Mesenchymal stem cell (in vitro differentiated cells and primary cell): Measurements from ENCODE around the gene TIMM13.

Source experiments
- DNase-seq: peaks from one replicate; pipeline ENCODE4 v3.0.0-alpha.2; 2013
- H2AFZ ChIP-seq: one replicate; pipeline ENCODE4 v1.6.1; 2013; ENCODE audit warnings: low read depth, mild to moderate bottlenecking, control low read depth, inconsistent platforms, low read length, moderate library complexity
- H2AK5ac ChIP-seq: 2 replicates; pipeline ENCODE4 v1.6.1; 2013; ENCODE audit warnings: low read length, moderate library complexity, mild to moderate bottlenecking, inconsistent platforms; ENCODE audit not compliant: severe bottlenecking
- H2BK120ac ChIP-seq: one replicate; pipeline ENCODE4 v1.6.1; 2013; ENCODE audit warnings: low read depth, mild to moderate bottlenecking, inconsistent platforms, low read length, moderate library complexity
- H2BK12ac ChIP-seq, 2 experiments: one replicate each; pipeline ENCODE4 v1.6.1; 2013; ENCODE audit warnings: inconsistent platforms in 2 of 2, low read length in 2 of 2, mild to moderate bottlenecking in 2 of 2, moderate library complexity in 2 of 2, control low read depth in 1 of 2
- H2BK15ac ChIP-seq: one replicate; pipeline ENCODE4 v1.6.1; 2013; ENCODE audit warnings: mild to moderate bottlenecking, low read depth, inconsistent platforms; ENCODE audit not compliant: poor library complexity, severe bottlenecking
- H2BK5ac ChIP-seq: 2 replicates; pipeline ENCODE4 v1.6.1; 2013; ENCODE audit warnings: low read depth, mild to moderate bottlenecking, low read length, control low read depth, inconsistent platforms; ENCODE audit not compliant: poor library complexity, severe bottlenecking
- H3K14ac ChIP-seq, 2 experiments: one replicate each; pipeline ENCODE4 v1.6.1; 2013; ENCODE audit warnings: inconsistent platforms in 2 of 2, low read length in 2 of 2, control low read depth in 1 of 2, mild to moderate bottlenecking in 1 of 2, moderate library complexity in 1 of 2
- H3K18ac ChIP-seq, 2 experiments: one replicate each; pipeline ENCODE4 v1.6.1; 2013; ENCODE audit warnings: inconsistent platforms in 2 of 2, low read length in 2 of 2, control low read depth in 1 of 2, low read depth in 1 of 2, mild to moderate bottlenecking in 1 of 2
- H3K23ac ChIP-seq, 2 experiments: one replicate each; pipeline ENCODE4 v1.6.1; 2013; ENCODE audit warnings: inconsistent platforms in 2 of 2, low read length in 2 of 2, mild to moderate bottlenecking in 2 of 2, moderate library complexity in 2 of 2, control low read depth in 1 of 2
- H3K27ac ChIP-seq: 2 replicates; pipeline ENCODE4 v1.5.1; 2013; ENCODE audit warnings: mild to moderate bottlenecking, moderate library complexity, low read length, control low read depth, inconsistent platforms; ENCODE audit not compliant: poor library complexity, severe bottlenecking
- H3K27me3 ChIP-seq, 2 experiments: 2 replicates each; pipeline versions ENCODE4 v1.6.1 to v1.7.0; 2013; ENCODE audit warnings: low read length in 2 of 2, mild to moderate bottlenecking in 2 of 2, moderate library complexity in 2 of 2, control low read depth in 1 of 2, inconsistent platforms in 1 of 2; ENCODE audit not compliant: control insufficient read depth in 1 of 2, insufficient read depth in 1 of 2
- H3K36me3 ChIP-seq, 2 experiments: 2 replicates each; pipeline versions ENCODE4 v1.6.1 to v1.7.0; 2013; ENCODE audit warnings: low read length in 2 of 2, control low read depth in 1 of 2, inconsistent platforms in 1 of 2, low read depth in 1 of 2, mild to moderate bottlenecking in 1 of 2; ENCODE audit not compliant: insufficient read depth in 2 of 2, control insufficient read depth in 1 of 2
- H3K4ac ChIP-seq, 2 experiments: one replicate each; pipeline ENCODE4 v1.6.1; 2013; ENCODE audit warnings: inconsistent platforms in 2 of 2, low read length in 2 of 2, mild to moderate bottlenecking in 2 of 2, moderate library complexity in 2 of 2, control low read depth in 1 of 2, low read depth in 1 of 2
- H3K4me1 ChIP-seq: 2 replicates; pipeline ENCODE4 v1.6.1; 2013; ENCODE audit warnings: low read depth, low read length, control low read depth; ENCODE audit not compliant: control insufficient read depth, insufficient read depth
- H3K4me2 ChIP-seq: 2 replicates; pipeline ENCODE4 v1.6.1; 2013; ENCODE audit warnings: low read length, mild to moderate bottlenecking, inconsistent platforms; ENCODE audit not compliant: poor library complexity, severe bottlenecking
- H3K4me3 ChIP-seq, 2 experiments: 2 replicates each; pipeline versions ENCODE4 v1.5.1 to v1.7.0; 2013; ENCODE audit warnings: low read length in 2 of 2, mild to moderate bottlenecking in 2 of 2, control low read depth in 1 of 2, low read depth in 1 of 2; ENCODE audit not compliant: insufficient read depth in 1 of 2
- H3K79me1 ChIP-seq: replicated peaks from 2 replicates; pipeline ENCODE4 v1.6.1; 2013; ENCODE audit warnings: mild to moderate bottlenecking, control low read depth, low read length, inconsistent platforms; ENCODE audit not compliant: poor library complexity, severe bottlenecking
- H3K9ac ChIP-seq: 2 replicates; pipeline ENCODE4 v1.7.0; 2013; ENCODE audit warnings: mild to moderate bottlenecking, low read length, moderate library complexity
- H3K9me3 ChIP-seq: 2 replicates; pipeline ENCODE4 v1.7.0; 2013; ENCODE audit warnings: mild to moderate bottlenecking, low read length; ENCODE audit not compliant: control insufficient read depth
- H4K8ac ChIP-seq: one replicate; pipeline ENCODE4 v1.6.1; 2013; ENCODE audit warnings: inconsistent platforms, mild to moderate bottlenecking, low read length, moderate library complexity
- H4K91ac ChIP-seq: one replicate; pipeline ENCODE4 v1.6.1; 2013; ENCODE audit warnings: mild to moderate bottlenecking, low read length, inconsistent platforms
- WGBS: methylation state at CpG from one replicate; pipeline ENCODE4 v1.1.7; 2013; ENCODE audit warnings: mixed read lengths; 5-methylcytosine and 5-hydroxymethylcytosine counted together

TIMM13 gene

GRCh38 chr19:2443785-2444182, 16.4 kb upstream of the TIMM13 start:
- Histone ChIP-seq H3K36me3 (peaks cover 24 to 62% of the 10 kb centered on the region in 2 experiments), H2BK5ac (no peak overlapping the region)
- 96% methylated on average over 17 of the region's 17 CpGs for WGBS

DNA sequence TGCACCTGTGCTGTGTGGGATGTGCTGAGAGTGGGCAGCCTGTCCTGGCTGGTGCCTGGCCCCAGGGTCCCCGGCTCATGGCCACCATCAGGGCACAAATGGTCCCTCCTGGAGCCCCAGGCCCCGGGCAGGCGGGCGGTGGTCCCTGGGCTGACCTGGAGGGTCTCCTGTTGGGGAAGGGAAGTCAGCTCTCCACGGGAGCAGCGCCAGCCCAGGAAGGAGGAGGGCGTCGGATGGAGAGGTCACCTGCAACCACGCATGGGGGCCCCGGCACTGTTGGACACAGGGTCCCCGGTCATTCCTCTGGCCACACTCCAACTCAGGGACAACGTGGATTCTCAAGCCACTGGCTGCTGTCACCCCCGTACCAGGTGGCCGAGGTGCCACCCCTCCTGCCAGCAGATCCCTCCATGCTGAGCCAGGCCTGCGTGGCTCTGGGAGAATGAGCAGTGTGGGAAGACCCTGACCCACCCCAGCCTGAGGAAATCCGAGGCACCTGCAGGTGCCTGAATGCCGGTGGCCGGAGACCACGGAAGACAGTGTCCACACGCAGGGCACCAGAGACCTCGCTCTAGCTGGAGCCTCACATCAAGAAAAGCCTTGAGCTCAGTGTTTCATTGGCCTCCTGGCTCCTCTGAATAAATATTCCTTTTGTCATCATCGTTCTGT, 15.9 kb upstream of the TIMM13 start:
- 95% methylated on average over 22 of the region's 22 CpGs for WGBS
- no peaks in the 10 kb centered on the region for H3K27me3 ChIP-seq
- no peak overlapping the region for H2BK5ac ChIP-seq
- H4K91ac ChIP-seq, result peak overlapping the region; percentile 18
- H3K4me1 ChIP-seq, result peaks cover 6% of the 10 kb centered on the region
- no peak overlapping the region for H2BK12ac ChIP-seq
- H3K9ac ChIP-seq, result no peak overlapping the region
- no peak overlapping the region for H3K14ac ChIP-seq
- no peak for DNase-seq
- H2BK15ac ChIP-seq, result no peak overlapping the region
- no peak overlapping the region for H3K4ac ChIP-seq
- H3K36me3 ChIP-seq, result peaks cover 26 to 64% of the 10 kb centered on the region in 2 experiments
- no peak overlapping the region for H3K4me2 ChIP-seq
- no peak overlapping the region for H3K27ac ChIP-seq
- no peaks in the 10 kb centered on the region for H3K9me3 ChIP-seq
- no peak overlapping the region for H3K23ac ChIP-seq
- no peak overlapping the region for H2AK5ac ChIP-seq
- peaks cover 43% of the 10 kb centered on the region for H3K79me1 ChIP-seq
- no peak overlapping the region for H3K18ac ChIP-seq
- no peak overlapping the region for H4K8ac ChIP-seq
- no peak overlapping the region for H2AFZ ChIP-seq
- H3K4me3 ChIP-seq, result no peak overlapping the region
- no peak overlapping the region for H2BK120ac ChIP-seq

More at GRCh38 chr19:2443785-2444182, 16.4 kb upstream of the TIMM13 start:
- H4K91ac ChIP-seq, result no peak overlapping the region
- H3K4me2 ChIP-seq, result no peak overlapping the region
- no peak overlapping the region for H3K18ac ChIP-seq
- no peak overlapping the region for H3K4me3 ChIP-seq
- no peak overlapping the region for H3K4ac ChIP-seq
- no peak overlapping the region for H3K23ac ChIP-seq
- no peak overlapping the region for H2BK12ac ChIP-seq
- H2BK120ac ChIP-seq, result no peak overlapping the region
- no peak overlapping the region for H3K9ac ChIP-seq
- peaks cover 6% of the 10 kb centered on the region for H3K4me1 ChIP-seq
- H2AFZ ChIP-seq, result no peak overlapping the region
- H3K9me3 ChIP-seq, result no peaks in the 10 kb centered on the region
- H3K27ac ChIP-seq, result no peak overlapping the region
- H2AK5ac ChIP-seq, result no peak overlapping the region
- H3K27me3 ChIP-seq, result no peaks in the 10 kb centered on the region
- H3K14ac ChIP-seq, result no peak overlapping the region
- no peak overlapping the region for H2BK15ac ChIP-seq
- peaks cover 37% of the 10 kb centered on the region for H3K79me1 ChIP-seq
- no peak overlapping the region for H4K8ac ChIP-seq
- DNase-seq, result no peak

GRCh38 chr19:2441096-2441752, 13.8 kb upstream of the TIMM13 start:
- H3K79me1 ChIP-seq, result peaks cover 55% of the 10 kb centered on the region
- no peaks in the 10 kb centered on the region for H3K9me3 ChIP-seq
- no peak overlapping the region for H2AFZ ChIP-seq
- no peak overlapping the region for H2BK120ac ChIP-seq
- H3K9ac ChIP-seq, result no peak overlapping the region
- 97% methylated on average over 26 of the region's 26 CpGs for WGBS
- no peak overlapping the region for H2BK5ac ChIP-seq
- H3K14ac ChIP-seq, result no peak overlapping the region
- H3K27me3 ChIP-seq, result no peaks in the 10 kb centered on the region
- no peak overlapping the region for H3K4me2 ChIP-seq
- H4K91ac ChIP-seq, result no peak overlapping the region
- no peak overlapping the region for H3K4ac ChIP-seq
- H3K23ac ChIP-seq, result no peak overlapping the region
- H2BK12ac ChIP-seq, result no peak overlapping the region
- peaks cover 2% of the 10 kb centered on the region for H3K4me1 ChIP-seq
- no peak overlapping the region for H3K4me3 ChIP-seq
- no peak overlapping the region for H2BK15ac ChIP-seq
- no peak for DNase-seq
- no peak overlapping the region for H2AK5ac ChIP-seq
- no peak overlapping the region for H3K18ac ChIP-seq
- no peak overlapping the region for H3K27ac ChIP-seq
- no peak overlapping the region for H4K8ac ChIP-seq
- H3K36me3 ChIP-seq, result peaks cover 38 to 70% of the 10 kb centered on the region in 2 experiments

GRCh38 chr19:2440515-2440914, 13.1 kb upstream of the TIMM13 start:
- Histone ChIP-seq H3K14ac (no peak overlapping the region), H3K9me3 (no peaks in the 10 kb centered on the region), H3K27ac (no peak overlapping the region), H3K18ac (no peak overlapping the region), H3K4me2 (no peak overlapping the region), H4K91ac (no peak overlapping the region), H2BK5ac (no peak overlapping the region), H3K4me1 (no peaks in the 10 kb centered on the region), H3K9ac (no peak overlapping the region), H2BK120ac (no peak overlapping the region), H3K27me3 (no peaks in the 10 kb centered on the region), H3K79me1 (peaks cover 57% of the 10 kb centered on the region), H2AFZ (no peak overlapping the region), H2AK5ac (no peak overlapping the region), H3K4ac (no peak overlapping the region), H4K8ac (no peak overlapping the region), H3K23ac (no peak overlapping the region), H3K36me3 (peaks cover 38 to 70% of the 10 kb centered on the region in 2 experiments), H3K4me3 (no peak overlapping the region), H2BK12ac (no peak overlapping the region), H2BK15ac (no peak overlapping the region)
- 100% methylated on average over 1 of the region's 1 CpG for WGBS
- DNase-seq, result no peak
